Astrocyte (in vitro differentiated cells and primary cell): ENCODE data around the gene NAALADL2. TPM values are rescaled to one million over a fixed set of nuclear protein-coding genes. Genes with fewer than 3 reads are reported as not detected.

Experiments
- DNase-seq: peaks from one replicate; pipeline ENCODE4 v3.0.0-alpha.2; 2010; ENCODE audit warnings: low read depth
- FAIRE-seq: peaks from 2 replicates; lab custom pipeline; 2011; peaks lifted over from hg19 to GRCh38; lab: Jason Lieb, UNC
- H2AFZ ChIP-seq: 2 replicates; pipeline ENCODE4 v1.6.0; 2012; ENCODE audit warnings: low read depth, low read length, inconsistent platforms
- H3K27ac ChIP-seq: 2 replicates; pipeline ENCODE4 v1.5.1; 2011; ENCODE audit warnings: low read depth, low read length, inconsistent platforms
- H3K27me3 ChIP-seq: 2 replicates; pipeline ENCODE4 v1.6.0; 2011; ENCODE audit warnings: low read length, inconsistent platforms; ENCODE audit not compliant: insufficient read depth
- H3K36me3 ChIP-seq: 2 replicates; pipeline ENCODE4 v1.5.1; 2011; ENCODE audit warnings: low read length, inconsistent platforms; ENCODE audit not compliant: insufficient read depth
- H3K4me1 ChIP-seq: 2 replicates; pipeline ENCODE4 v1.5.1; 2011; ENCODE audit warnings: low read length, inconsistent platforms; ENCODE audit not compliant: insufficient read depth
- H3K4me2 ChIP-seq: 2 replicates; pipeline ENCODE4 v1.6.0; 2012; ENCODE audit warnings: low read length, inconsistent platforms
- H3K4me3 ChIP-seq: 2 replicates; pipeline ENCODE4 v1.5.1; 2011; ENCODE audit warnings: low read depth, mild to moderate bottlenecking, low read length, inconsistent platforms; ENCODE audit not compliant: insufficient read depth
- H3K79me2 ChIP-seq: 2 replicates; pipeline ENCODE4 v1.6.0; 2012; ENCODE audit warnings: mild to moderate bottlenecking, low read length, inconsistent platforms; ENCODE audit not compliant: insufficient read depth
- H3K9ac ChIP-seq: 2 replicates; pipeline ENCODE4 v1.6.0; 2012; ENCODE audit warnings: mild to moderate bottlenecking, low read length, inconsistent platforms
- H3K9me3 ChIP-seq: 2 replicates; pipeline ENCODE4 v1.5.1; 2012; ENCODE audit warnings: low read depth, mild to moderate bottlenecking, low read length, inconsistent platforms; ENCODE audit not compliant: insufficient read depth
- H4K20me1 ChIP-seq: 2 replicates; pipeline ENCODE4 v1.6.0; 2012; ENCODE audit warnings: low read length, inconsistent platforms; ENCODE audit not compliant: insufficient read depth
- H3K27ac Mint-ChIP-seq: one replicate; pipeline ENCODE4 v1.8.0; 2021; ENCODE audit warnings: mild to moderate bottlenecking, mixed read lengths; ENCODE audit not compliant: unreplicated experiment
- H3K27me3 Mint-ChIP-seq: one replicate; pipeline ENCODE4 v1.8.0; 2021; ENCODE audit warnings: low read depth, mixed read lengths; ENCODE audit not compliant: unreplicated experiment
- H3K36me3 Mint-ChIP-seq: one replicate; pipeline ENCODE4 v1.8.0; 2021; ENCODE audit warnings: low read depth, mixed read lengths; ENCODE audit not compliant: unreplicated experiment
- H3K4me1 Mint-ChIP-seq: one replicate; pipeline ENCODE4 v1.8.0; 2021; ENCODE audit warnings: low read depth, mixed read lengths; ENCODE audit not compliant: unreplicated experiment
- H3K4me3 Mint-ChIP-seq: one replicate; pipeline ENCODE4 v1.8.0; 2021; ENCODE audit warnings: mild to moderate bottlenecking, moderate library complexity, mixed read lengths; ENCODE audit not compliant: unreplicated experiment
- H3K9me3 Mint-ChIP-seq: one replicate; pipeline ENCODE4 v1.8.0; 2021; ENCODE audit warnings: mild to moderate bottlenecking, mixed read lengths; ENCODE audit not compliant: unreplicated experiment
- CTCF ChIP-seq: IDR thresholded peaks from 2 replicates; pipeline ENCODE4 v1.5.1; 2011; ENCODE audit warnings: low read depth, mild to moderate bottlenecking, inconsistent platforms, low read length, moderate library complexity; ENCODE audit not compliant: insufficient read depth
- EZH2 ChIP-seq: IDR thresholded peaks from 2 replicates; pipeline ENCODE4 v1.6.1; 2012; ENCODE audit warnings: mild to moderate bottlenecking, low read length, inconsistent platforms; ENCODE audit not compliant: insufficient read depth
- total RNA-seq: library from RNA; stranded (reverse); gene quantifications from 2 replicates; pipeline ENCODE4 v1.2.1, GENCODE V29; 2021

Gene NAALADL2
- total RNA-seq, 1 donor from 2014 or later: 2.7 TPM

- Histone ChIP-seq H3K36me3 (no peaks in the 10 kb centered on the region), H3K79me2 (no peaks in the 10 kb centered on the region), H3K4me3 (no peak overlapping the region), H3K4me1 (no peaks in the 10 kb centered on the region), H3K4me2 (no peak overlapping the region), H3K9ac (no peak overlapping the region), H3K9me3 (no peaks in the 10 kb centered on the region), H2AFZ (no peak overlapping the region), H4K20me1 (no peaks in the 10 kb centered on the region), H3K27ac (no peak overlapping the region), H3K27me3 (no peaks in the 10 kb centered on the region)
- no peaks in the 10 kb centered on the region for H3K9me3 Mint-ChIP-seq
- TF ChIP-seq EZH2: no peak
- TF ChIP-seq CTCF: no peak
- H3K36me3 Mint-ChIP-seq: no peaks in the 10 kb centered on the region
- FAIRE-seq (peak; percentile 20), DNase-seq (no peak)
- H3K27me3 Mint-ChIP-seq: no peaks in the 10 kb centered on the region
- no peak overlapping the region for H3K4me3 Mint-ChIP-seq
- no peak overlapping the region for H3K27ac Mint-ChIP-seq
- no peaks in the 10 kb centered on the region for H3K4me1 Mint-ChIP-seq
These were observed 244.2 kb downstream of the NAALADL2 start for GRCh38 chr3:175103298-175103697.

GRCh38 chr3:175105066-175105465 lies 245.9 kb downstream of the NAALADL2 start:
- Histone ChIP-seq H3K27ac (no peak overlapping the region), H3K4me3 (no peak overlapping the region), H4K20me1 (no peaks in the 10 kb centered on the region), H3K4me1 (no peaks in the 10 kb centered on the region), H3K27me3 (no peaks in the 10 kb centered on the region), H3K9ac (no peak overlapping the region), H3K36me3 (no peaks in the 10 kb centered on the region), H3K79me2 (no peaks in the 10 kb centered on the region), H2AFZ (no peak overlapping the region), H3K4me2 (no peak overlapping the region), H3K9me3 (no peaks in the 10 kb centered on the region)
- Mint-ChIP-seq H3K27me3 (no peaks in the 10 kb centered on the region), H3K27ac (no peak overlapping the region), H3K4me1 (no peaks in the 10 kb centered on the region), H3K4me3 (no peak overlapping the region), H3K9me3 (no peaks in the 10 kb centered on the region), H3K36me3 (no peaks in the 10 kb centered on the region)
- no peak for TF ChIP-seq CTCF
- TF ChIP-seq EZH2: no peak
- DNase-seq: peak; percentile 32
- no peak for FAIRE-seq

GRCh38 chr3:175107231-175107630 lies 248.1 kb downstream of the NAALADL2 start:
- H3K4me3 ChIP-seq: no peak overlapping the region
- DNase-seq: no peak
- no peaks in the 10 kb centered on the region for H3K36me3 ChIP-seq
- H3K9me3 Mint-ChIP-seq: no peaks in the 10 kb centered on the region
- H3K9me3 ChIP-seq: no peaks in the 10 kb centered on the region
- no peaks in the 10 kb centered on the region for H3K36me3 Mint-ChIP-seq
- no peak for TF ChIP-seq CTCF
- no peak for TF ChIP-seq EZH2
- H3K27me3 ChIP-seq: no peaks in the 10 kb centered on the region
- no peak overlapping the region for H2AFZ ChIP-seq
- H3K4me1 ChIP-seq: no peaks in the 10 kb centered on the region
- H4K20me1 ChIP-seq: no peaks in the 10 kb centered on the region
- no peaks in the 10 kb centered on the region for H3K27me3 Mint-ChIP-seq
- no peaks in the 10 kb centered on the region for H3K79me2 ChIP-seq
- no peaks in the 10 kb centered on the region for H3K4me1 Mint-ChIP-seq
- no peak for FAIRE-seq
- no peak overlapping the region for H3K27ac ChIP-seq
- H3K27ac Mint-ChIP-seq: no peak overlapping the region
- H3K4me2 ChIP-seq: no peak overlapping the region
- no peak overlapping the region for H3K4me3 Mint-ChIP-seq
- H3K9ac ChIP-seq: no peak overlapping the region
